ENCODE results near the gene TTC28.
"Not testable (repeated sequence)": the region's sequence is repeated elsewhere in the genome, so short reads cannot be mapped to it uniquely, and the experiment has no call there.

Gene TTC28

GRCh38 chr22:28669387-28669786, 10.3 kb downstream of the TTC28 start:
- Histone ChIP-seq H3K4me1 (ENCODE audit: control insufficient read depth, insufficient read depth, low read length) (no peaks in the 10 kb centered on the region), H3K4me3 (ENCODE audit: low read length) (no peak overlapping the region), H3K36me3 (ENCODE audit: control insufficient read depth, insufficient read depth, low read length) (no peaks in the 10 kb centered on the region), H3K9me3 (ENCODE audit: control insufficient read depth, low read length) (no peaks in the 10 kb centered on the region), H3K27me3 (ENCODE audit: control insufficient read depth, insufficient read depth, low read length) (no peaks in the 10 kb centered on the region), H3K9ac (ENCODE audit: low read length) (no peak overlapping the region)

DNA sequence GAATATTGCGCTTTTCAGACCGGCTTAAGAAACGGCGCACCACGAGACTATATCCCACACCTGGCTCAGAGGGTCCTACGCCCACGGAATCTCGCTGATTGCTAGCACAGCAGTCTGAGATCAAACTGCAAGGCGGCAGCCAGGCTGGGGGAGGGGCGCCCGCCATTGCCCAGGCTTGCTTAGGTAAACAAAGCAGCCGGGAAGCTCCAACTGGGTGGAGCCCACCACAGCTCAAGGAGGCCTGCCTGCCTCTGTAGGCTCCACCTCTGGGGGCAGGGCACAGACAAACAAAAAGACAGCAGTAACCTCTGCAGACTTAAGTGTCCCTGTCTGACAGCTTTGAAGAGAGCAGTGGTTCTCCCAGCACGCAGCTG, 16.1 kb downstream of the TTC28 start:
- not testable (repeated sequence) for H3K9ac ChIP-seq (ENCODE audit: low read length); H3K4me1 ChIP-seq (ENCODE audit: control insufficient read depth, insufficient read depth, low read length); H3K27me3 ChIP-seq (ENCODE audit: control insufficient read depth, insufficient read depth, low read length); H3K9me3 ChIP-seq (ENCODE audit: control insufficient read depth, low read length); H3K36me3 ChIP-seq (ENCODE audit: control insufficient read depth, insufficient read depth, low read length); H3K4me3 ChIP-seq (ENCODE audit: low read length)

GRCh38 chr22:28658448-28658847, 21.2 kb downstream of the TTC28 start:
- no peaks in the 10 kb centered on the region for H3K36me3 ChIP-seq (ENCODE audit: control insufficient read depth, insufficient read depth, low read length)
- no peaks in the 10 kb centered on the region for H3K9me3 ChIP-seq (ENCODE audit: control insufficient read depth, low read length)
- no peak overlapping the region for H3K9ac ChIP-seq (ENCODE audit: low read length)
- no peak overlapping the region for H3K4me3 ChIP-seq (ENCODE audit: low read length)
- H3K27me3 ChIP-seq (ENCODE audit: control insufficient read depth, insufficient read depth, low read length) = no peaks in the 10 kb centered on the region
- H3K4me1 ChIP-seq (ENCODE audit: control insufficient read depth, insufficient read depth, low read length) = no peaks in the 10 kb centered on the region

DNA sequence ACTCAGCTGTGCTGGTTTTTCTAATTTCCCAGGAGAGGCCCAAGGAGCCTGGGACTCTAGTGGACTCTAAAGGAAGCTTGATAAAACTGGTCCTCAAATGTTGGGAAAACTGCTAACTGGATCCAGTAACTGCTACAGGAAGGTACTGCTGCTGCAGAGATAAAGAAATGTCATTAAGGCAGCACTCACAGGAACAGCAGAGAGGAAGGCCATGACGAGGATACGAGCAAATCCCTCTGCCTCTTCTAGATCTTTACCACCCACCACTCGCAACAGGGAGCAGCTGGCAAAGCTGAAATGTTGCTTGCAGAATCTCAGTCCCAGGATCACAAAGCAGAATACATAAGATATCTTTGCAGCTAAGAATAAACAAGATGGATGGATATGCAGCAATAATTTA, 23.5 kb downstream of the TTC28 start:
- Histone ChIP-seq H3K4me1 (ENCODE audit: control insufficient read depth, insufficient read depth, low read length) (no peaks in the 10 kb centered on the region), H3K4me3 (ENCODE audit: low read length) (no peak overlapping the region), H3K27me3 (ENCODE audit: control insufficient read depth, insufficient read depth, low read length) (no peaks in the 10 kb centered on the region), H3K9me3 (ENCODE audit: control insufficient read depth, low read length) (no peaks in the 10 kb centered on the region), H3K36me3 (ENCODE audit: control insufficient read depth, insufficient read depth, low read length) (no peaks in the 10 kb centered on the region), H3K9ac (ENCODE audit: low read length) (no peak overlapping the region)

GRCh38 chr22:28650463-28650862, 29.2 kb downstream of the TTC28 start:
- Histone ChIP-seq H3K4me3 (ENCODE audit: low read length) (no peak overlapping the region), H3K9me3 (ENCODE audit: control insufficient read depth, low read length) (no peaks in the 10 kb centered on the region), H3K36me3 (ENCODE audit: control insufficient read depth, insufficient read depth, low read length) (no peaks in the 10 kb centered on the region), H3K9ac (ENCODE audit: low read length) (no peak overlapping the region), H3K4me1 (ENCODE audit: control insufficient read depth, insufficient read depth, low read length) (no peaks in the 10 kb centered on the region), H3K27me3 (ENCODE audit: control insufficient read depth, insufficient read depth, low read length) (no peaks in the 10 kb centered on the region)

DNA sequence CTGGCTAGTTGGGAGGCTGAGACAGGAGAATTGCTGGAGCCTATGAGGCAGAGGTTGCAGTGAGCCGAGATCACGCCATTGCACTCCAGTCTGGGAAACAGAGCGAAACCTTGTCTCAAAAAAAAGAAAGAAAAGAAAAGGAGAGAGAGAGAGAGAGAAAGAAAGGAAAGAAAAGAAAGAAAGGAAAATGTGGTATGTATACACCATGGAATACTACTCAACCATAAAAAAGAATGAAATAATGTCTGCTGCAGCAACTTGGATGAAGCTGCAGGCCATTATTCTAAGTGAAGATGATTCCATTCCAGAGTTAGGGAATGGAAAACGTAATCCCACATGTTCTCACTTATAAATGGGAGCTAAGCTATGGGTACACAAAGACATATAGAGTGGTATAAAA, 30.8 kb downstream of the TTC28 start:
- no peaks in the 10 kb centered on the region for H3K4me1 ChIP-seq (ENCODE audit: control insufficient read depth, insufficient read depth, low read length)
- no peak overlapping the region for H3K4me3 ChIP-seq (ENCODE audit: low read length)
- no peak overlapping the region for H3K9ac ChIP-seq (ENCODE audit: low read length)
- H3K27me3 ChIP-seq (ENCODE audit: control insufficient read depth, insufficient read depth, low read length) = no peaks in the 10 kb centered on the region
- no peaks in the 10 kb centered on the region for H3K9me3 ChIP-seq (ENCODE audit: control insufficient read depth, low read length)
- no peaks in the 10 kb centered on the region for H3K36me3 ChIP-seq (ENCODE audit: control insufficient read depth, insufficient read depth, low read length)

DNA sequence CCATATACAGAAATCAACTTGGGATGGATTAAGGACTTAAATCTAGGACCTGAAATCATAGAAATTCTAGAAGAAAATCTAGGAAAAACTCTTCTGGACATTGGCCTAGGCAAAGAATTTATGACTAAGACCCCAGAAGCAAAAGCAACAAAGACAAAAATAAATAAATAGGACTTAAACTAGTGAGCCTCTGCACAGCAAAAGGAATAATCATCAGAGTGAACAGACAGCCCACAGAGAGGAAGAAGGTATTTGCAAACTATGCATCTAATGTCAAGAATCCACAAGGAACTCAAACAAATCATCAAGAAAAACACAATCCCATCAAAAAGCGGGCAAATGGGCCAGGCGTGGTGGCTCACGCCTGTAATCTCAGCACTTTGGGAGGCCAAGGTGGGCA, 32.4 kb downstream of the TTC28 start:
- Histone ChIP-seq H3K9ac (ENCODE audit: low read length) (no peak overlapping the region), H3K27me3 (ENCODE audit: control insufficient read depth, insufficient read depth, low read length) (no peaks in the 10 kb centered on the region), H3K9me3 (ENCODE audit: control insufficient read depth, low read length) (no peaks in the 10 kb centered on the region), H3K4me3 (ENCODE audit: low read length) (no peak overlapping the region), H3K36me3 (ENCODE audit: control insufficient read depth, insufficient read depth, low read length) (no peaks in the 10 kb centered on the region), H3K4me1 (ENCODE audit: control insufficient read depth, insufficient read depth, low read length) (no peaks in the 10 kb centered on the region)

GRCh38 chr22:28639321-28639720, 40.3 kb downstream of the TTC28 start:
- no peak overlapping the region for H3K4me3 ChIP-seq (ENCODE audit: low read length)
- H3K9me3 ChIP-seq (ENCODE audit: control insufficient read depth, low read length) = no peaks in the 10 kb centered on the region
- H3K4me1 ChIP-seq (ENCODE audit: control insufficient read depth, insufficient read depth, low read length) = no peaks in the 10 kb centered on the region
- H3K27me3 ChIP-seq (ENCODE audit: control insufficient read depth, insufficient read depth, low read length) = no peaks in the 10 kb centered on the region
- no peak overlapping the region for H3K9ac ChIP-seq (ENCODE audit: low read length)
- H3K36me3 ChIP-seq (ENCODE audit: control insufficient read depth, insufficient read depth, low read length) = no peaks in the 10 kb centered on the region

DNA sequence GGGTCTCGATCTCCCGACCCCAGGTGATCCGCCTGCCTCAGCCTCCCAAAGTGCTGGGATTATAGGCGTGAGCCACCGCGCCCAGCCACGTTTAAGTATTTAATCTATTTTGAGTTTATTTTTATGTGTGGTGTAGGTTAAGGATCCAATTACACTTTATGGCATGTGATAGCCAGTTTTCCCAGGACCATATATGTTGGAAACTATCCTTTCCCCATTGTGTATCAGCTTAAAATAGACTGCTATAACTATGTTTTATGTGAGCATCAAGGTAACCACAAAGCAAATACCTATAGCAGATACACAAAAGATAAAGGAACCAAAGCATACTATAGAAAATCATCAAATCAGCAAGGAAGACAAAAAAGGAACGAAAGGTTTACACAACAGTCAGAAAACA, 42.4 kb downstream of the TTC28 start:
- Histone ChIP-seq H3K27me3 (ENCODE audit: control insufficient read depth, insufficient read depth, low read length) (no peaks in the 10 kb centered on the region), H3K9ac (ENCODE audit: low read length) (no peak overlapping the region), H3K36me3 (ENCODE audit: control insufficient read depth, insufficient read depth, low read length) (no peaks in the 10 kb centered on the region), H3K4me1 (ENCODE audit: control insufficient read depth, insufficient read depth, low read length) (no peaks in the 10 kb centered on the region), H3K4me3 (ENCODE audit: low read length) (no peak overlapping the region), H3K9me3 (ENCODE audit: control insufficient read depth, low read length) (no peaks in the 10 kb centered on the region)

GRCh38 chr22:28630177-28630574, 49.5 kb downstream of the TTC28 start:
- Histone ChIP-seq H3K36me3 (ENCODE audit: control insufficient read depth, insufficient read depth, low read length) (no peaks in the 10 kb centered on the region), H3K9ac (ENCODE audit: low read length) (no peak overlapping the region), H3K27me3 (ENCODE audit: control insufficient read depth, insufficient read depth, low read length) (no peaks in the 10 kb centered on the region), H3K4me1 (ENCODE audit: control insufficient read depth, insufficient read depth, low read length) (no peaks in the 10 kb centered on the region), H3K4me3 (ENCODE audit: low read length) (no peak overlapping the region), H3K9me3 (ENCODE audit: control insufficient read depth, low read length) (no peaks in the 10 kb centered on the region)

DNA sequence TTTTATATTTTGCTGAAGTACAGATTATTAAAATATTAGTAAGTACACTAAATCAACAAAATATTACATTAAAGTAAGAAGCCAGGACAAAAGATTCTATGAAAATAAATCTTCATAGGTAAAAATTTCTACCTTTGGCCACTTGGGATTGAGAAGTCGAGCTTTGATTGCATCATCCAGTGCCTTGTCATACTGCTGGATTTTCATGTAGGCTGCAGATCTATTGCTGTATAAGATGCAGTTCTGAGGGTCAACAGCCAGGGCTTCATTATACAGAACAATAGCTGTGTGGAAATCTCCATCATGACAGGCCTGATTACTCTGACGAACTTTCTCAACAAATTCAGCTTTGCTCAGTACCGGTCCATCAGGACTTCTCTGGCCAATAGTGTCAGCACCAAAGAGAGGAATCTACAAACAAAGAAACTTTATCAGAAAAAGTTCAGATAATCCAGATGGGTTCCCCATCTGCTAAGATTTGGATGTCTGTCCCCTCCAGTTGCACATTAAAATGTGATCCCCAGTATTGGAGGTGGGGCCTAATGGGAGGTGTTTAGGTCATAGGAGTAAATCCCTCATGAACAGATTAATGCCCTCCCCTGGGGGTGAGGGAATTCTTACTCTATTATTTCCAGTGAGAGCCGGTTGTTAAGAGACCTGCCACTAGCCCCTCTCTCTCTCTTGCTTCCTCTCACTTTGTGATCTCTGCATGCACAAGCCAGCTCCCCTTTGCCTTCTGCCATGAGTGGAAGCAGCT, 50.0 kb downstream of the TTC28 start:
- H3K36me3 ChIP-seq (ENCODE audit: control insufficient read depth, insufficient read depth, low read length) = no peaks in the 10 kb centered on the region
- no peaks in the 10 kb centered on the region for H3K27me3 ChIP-seq (ENCODE audit: control insufficient read depth, insufficient read depth, low read length)
- H3K4me3 ChIP-seq (ENCODE audit: low read length) = no peak overlapping the region
- H3K9me3 ChIP-seq (ENCODE audit: control insufficient read depth, low read length) = no peaks in the 10 kb centered on the region
- H3K9ac ChIP-seq (ENCODE audit: low read length) = no peak overlapping the region
- H3K4me1 ChIP-seq (ENCODE audit: control insufficient read depth, insufficient read depth, low read length) = no peaks in the 10 kb centered on the region

DNA sequence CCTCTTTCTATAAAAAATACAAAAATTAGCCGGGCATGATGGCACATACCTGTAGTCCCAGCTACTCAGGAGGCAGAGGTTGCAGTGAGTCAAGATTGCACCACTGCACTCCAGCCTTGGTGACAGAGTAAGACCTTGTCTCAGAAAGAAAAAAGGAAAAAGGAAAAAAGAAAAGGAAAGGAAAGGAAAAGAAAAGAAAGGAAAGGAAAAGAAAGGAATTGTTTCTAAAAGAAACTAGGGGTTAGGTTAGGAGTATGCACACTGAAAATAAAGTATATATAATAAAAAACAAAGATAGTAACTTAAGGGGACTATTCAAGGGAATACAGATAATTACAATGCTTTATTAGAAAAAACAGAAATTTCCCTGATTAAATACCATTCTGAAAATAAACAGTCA, 50.9 kb downstream of the TTC28 start:
- Histone ChIP-seq H3K9ac (ENCODE audit: low read length) (no peak overlapping the region), H3K36me3 (ENCODE audit: control insufficient read depth, insufficient read depth, low read length) (no peaks in the 10 kb centered on the region), H3K9me3 (ENCODE audit: control insufficient read depth, low read length) (no peaks in the 10 kb centered on the region), H3K4me1 (ENCODE audit: control insufficient read depth, insufficient read depth, low read length) (no peaks in the 10 kb centered on the region), H3K4me3 (ENCODE audit: low read length) (no peak overlapping the region), H3K27me3 (ENCODE audit: control insufficient read depth, insufficient read depth, low read length) (no peaks in the 10 kb centered on the region)

- no peak overlapping the region for H3K9ac ChIP-seq (ENCODE audit: low read length)
- H3K9me3 ChIP-seq (ENCODE audit: control insufficient read depth, low read length) = no peaks in the 10 kb centered on the region
- no peaks in the 10 kb centered on the region for H3K27me3 ChIP-seq (ENCODE audit: control insufficient read depth, insufficient read depth, low read length)
- no peak overlapping the region for H3K4me3 ChIP-seq (ENCODE audit: low read length)
- H3K4me1 ChIP-seq (ENCODE audit: control insufficient read depth, insufficient read depth, low read length) = no peaks in the 10 kb centered on the region
- H3K36me3 ChIP-seq (ENCODE audit: control insufficient read depth, insufficient read depth, low read length) = no peaks in the 10 kb centered on the region
Observed at GRCh38 chr22:28627791-28628190, 51.8 kb downstream of the TTC28 start.
